Left renal cortex interstitium (tissue), 4 donors: ENCODE measurements around the gene PCDHGA12. TPM values are rescaled to one million over a fixed set of nuclear protein-coding genes. Genes with fewer than 3 reads are reported as not detected.
A peak's percentile ranks its signal among the peaks of the same experiment; 100 is the strongest.

Source experiments
- DNase-seq, 4 donors: peaks; one replicate each; pipeline ENCODE4 v3.0.0-alpha.2; 2013; ENCODE audit warnings: low read depth in 4 of 4, low spot score in 2 of 4, missing footprints in 1 of 4
- polyA plus RNA-seq, 4 donors: library from polyadenylated mRNA; unstranded; fragments of 120-200 nt; gene quantifications; one replicate each; pipeline ENCODE4 v1.2.1, GENCODE V29; 2013; ENCODE audit not compliant: insufficient read length in 4 of 4

The PCDHGA12 gene
- polyA plus RNA-seq, 4 donors: 1.1 to 2.4 (median 1.5) TPM

- DNase-seq: no peak
Measured at GRCh38 chr5:141439411-141440141, 9.3 kb downstream of the PCDHGA12 start.

DNA sequence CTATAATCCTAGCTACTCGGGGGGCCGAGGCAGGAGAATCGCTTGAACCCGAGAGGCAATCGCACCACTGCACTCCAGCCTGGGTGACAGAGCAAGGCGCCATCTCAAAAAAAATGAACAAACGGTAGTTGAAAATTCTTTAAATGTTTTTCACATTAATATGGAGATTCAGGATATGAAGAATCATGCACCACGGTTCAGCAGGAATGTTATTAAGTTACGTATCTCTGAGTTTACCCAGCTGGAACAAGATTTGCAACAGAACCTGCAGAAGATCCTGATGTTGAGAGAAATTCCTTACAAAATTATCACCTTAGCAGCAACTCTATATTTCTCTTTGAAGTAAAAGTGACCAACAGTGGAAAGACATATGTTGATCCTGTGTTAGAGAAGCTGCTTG lies 10.0 kb downstream of the PCDHGA12 start:
- DNase-seq: no peak

DNA sequence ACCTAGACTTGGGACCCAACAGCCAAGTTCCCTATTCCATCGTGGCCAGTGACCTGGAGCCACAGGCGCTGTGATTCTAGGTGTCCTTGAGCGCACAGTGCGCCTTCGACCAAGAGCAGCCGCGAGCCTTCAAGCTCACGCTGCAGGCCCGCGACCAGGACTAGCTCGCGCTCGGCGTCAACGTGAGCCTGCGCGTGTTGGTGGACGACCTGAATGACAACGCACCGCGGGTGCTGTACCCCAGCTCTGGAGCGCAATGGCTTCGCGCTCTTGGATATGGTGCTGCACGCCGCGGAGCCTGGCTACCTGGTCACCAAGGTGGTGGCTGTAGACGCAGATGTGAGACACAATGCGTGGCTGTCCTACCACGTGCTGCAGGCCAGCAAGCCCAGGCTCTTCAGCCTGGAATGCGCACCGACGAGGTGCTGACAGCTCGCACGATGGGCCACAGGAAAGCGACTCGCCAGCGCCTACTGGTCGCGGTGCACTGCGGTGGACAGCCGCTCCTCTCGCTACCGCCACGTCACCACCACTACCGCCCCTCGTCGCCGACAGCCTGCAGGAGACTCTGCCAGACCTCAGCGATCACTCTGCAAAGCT lies 11.4 kb downstream of the PCDHGA12 start:
- no peak for DNase-seq

- DNase-seq: no peak
Measured at GRCh38 chr5:141465351-141465750, 35.0 kb downstream of the PCDHGA12 start.

GRCh38 chr5:141475625-141476131 lies 45.4 kb downstream of the PCDHGA12 start, which contains the start of gene PCDHGC3:
TSS of gene PCDHGC3 (plus strand) at chr5:141475966. CDS start at chr5:141476117, 151 bp downstream.
- DNase-seq: peak in 3 of 4 donors; percentile 84 to 90 (median 88)

GRCh38 chr5:141476132-141476911 lies 46.0 kb downstream of the PCDHGA12 start:
- peak in 2 of 4 donors; percentile 82 for DNase-seq

- no peak for DNase-seq
Measured at GRCh38 chr5:141477044-141477575, 46.8 kb downstream of the PCDHGA12 start.

GRCh38 chr5:141477815-141478214 lies 47.5 kb downstream of the PCDHGA12 start:
- DNase-seq: no peak

- no peak for DNase-seq
Measured at GRCh38 chr5:141478321-141478945, 48.1 kb downstream of the PCDHGA12 start.

- DNase-seq: no peak
Measured at GRCh38 chr5:141479776-141480175, 49.5 kb downstream of the PCDHGA12 start.

Other genes starting within 250 kb of the PCDHGA12 start
- gene PCDHB16, start 248.1 kb upstream of the PCDHGA12 start, polyA plus RNA-seq: 1 to 10 TPM; 4.4 to 8.8 (median 7.3) TPM
- 1 to 10 TPM; 3.5 to 4.4 (median 4.1) TPM for gene PCDHB9, start 243.3 kb upstream of the PCDHGA12 start, polyA plus RNA-seq
- 1 to 10 TPM; 5.5 to 9.8 (median 6.6) TPM for gene PCDHB10, start 238.2 kb upstream of the PCDHGA12 start, polyA plus RNA-seq
- gene PCDHB11, start 230.9 kb upstream of the PCDHGA12 start, polyA plus RNA-seq: 1 to 10 TPM; 4.9 to 6.0 (median 5.6) TPM
- gene PCDHB12, start 221.8 kb upstream of the PCDHGA12 start, polyA plus RNA-seq: 1 to 10 TPM; 4.7 to 6.3 (median 5.5) TPM
- 1 to 10 TPM; 5.0 to 7.6 (median 5.4) TPM for gene PCDHB13, start 216.6 kb upstream of the PCDHGA12 start, polyA plus RNA-seq
- 10 to 100 TPM in 2 of 4 donors, 1 to 10 TPM in 2; 8.8 to 10.2 (median 9.8) TPM for gene PCDHB14, start 207.2 kb upstream of the PCDHGA12 start, polyA plus RNA-seq
- 10 to 100 TPM; 11.1 to 16.0 (median 15.0) TPM for gene PCDHB15, start 185.1 kb upstream of the PCDHGA12 start, polyA plus RNA-seq
- gene SLC25A2, start 126.5 kb upstream of the PCDHGA12 start, polyA plus RNA-seq: under 1 TPM in 1 of 4 donors, not detected in 3; 0.14 TPM
- gene TAF7, start 109.7 kb upstream of the PCDHGA12 start, polyA plus RNA-seq: 100 to 1,000 TPM; 135 to 190 (median 151) TPM
- 1 to 10 TPM in 3 of 4 donors, under 1 TPM in 1; 0.93 to 1.0 (median 1.0) TPM for gene PCDHGA1, start 100.0 kb upstream of the PCDHGA12 start, polyA plus RNA-seq
- gene PCDHGA2, start 91.7 kb upstream of the PCDHGA12 start, polyA plus RNA-seq: 1 to 10 TPM; 4.8 to 8.4 (median 7.6) TPM
- 1 to 10 TPM; 1.6 to 4.1 (median 3.0) TPM for gene PCDHGA3, start 86.7 kb upstream of the PCDHGA12 start, polyA plus RNA-seq
- 1 to 10 TPM; 1.6 to 2.2 (median 1.8) TPM for gene PCDHGB1, start 80.4 kb upstream of the PCDHGA12 start, polyA plus RNA-seq
- 1 to 10 TPM; 2.1 to 3.0 (median 2.5) TPM for gene PCDHGA4, start 75.5 kb upstream of the PCDHGA12 start, polyA plus RNA-seq
- 1 to 10 TPM; 3.2 to 4.9 (median 3.8) TPM for gene PCDHGB2, start 70.5 kb upstream of the PCDHGA12 start, polyA plus RNA-seq
- gene PCDHGA5, start 66.3 kb upstream of the PCDHGA12 start, polyA plus RNA-seq: 1 to 10 TPM; 2.5 to 3.0 (median 2.8) TPM
- 1 to 10 TPM; 1.9 to 2.9 (median 2.2) TPM for gene PCDHGB3, start 60.3 kb upstream of the PCDHGA12 start, polyA plus RNA-seq
- 1 to 10 TPM; 5.7 to 8.9 (median 7.1) TPM for gene PCDHGA6, start 56.6 kb upstream of the PCDHGA12 start, polyA plus RNA-seq
- gene PCDHGA7, start 47.8 kb upstream of the PCDHGA12 start, polyA plus RNA-seq: 1 to 10 TPM; 2.0 to 2.6 (median 2.3) TPM
- gene PCDHGB4, start 42.8 kb upstream of the PCDHGA12 start, polyA plus RNA-seq: 1 to 10 TPM; 4.4 to 6.1 (median 5.8) TPM
- gene PCDHGA8, start 37.9 kb upstream of the PCDHGA12 start, polyA plus RNA-seq: under 1 TPM; 0.46 to 0.55 (median 0.51) TPM
- gene PCDHGB5, start 32.6 kb upstream of the PCDHGA12 start, polyA plus RNA-seq: 10 to 100 TPM in 2 of 4 donors, 1 to 10 TPM in 2; 8.8 to 10.6 (median 10.0) TPM
- 1 to 10 TPM; 5.0 to 6.4 (median 5.3) TPM for gene PCDHGA9, start 27.7 kb upstream of the PCDHGA12 start, polyA plus RNA-seq
- gene PCDHGB6, start 22.5 kb upstream of the PCDHGA12 start, polyA plus RNA-seq: 1 to 10 TPM; 6.3 to 7.9 (median 7.4) TPM
- 1 to 10 TPM; 3.1 to 3.8 (median 3.6) TPM for gene PCDHGA10, start 17.5 kb upstream of the PCDHGA12 start, polyA plus RNA-seq
- gene PCDHGB7, start 12.8 kb upstream of the PCDHGA12 start, polyA plus RNA-seq: 10 to 100 TPM; 14.0 to 17.5 (median 14.3) TPM
- 1 to 10 TPM; 4.6 to 5.6 (median 5.1) TPM for gene PCDHGA11, start 9.5 kb upstream of the PCDHGA12 start, polyA plus RNA-seq
- 100 to 1,000 TPM in 3 of 4 donors, 10 to 100 TPM in 1; 88.8 to 152 (median 118) TPM for gene PCDHGC3, start 45.5 kb downstream of the PCDHGA12 start, polyA plus RNA-seq
- gene PCDHGC4, start 54.5 kb downstream of the PCDHGA12 start, polyA plus RNA-seq: 1 to 10 TPM; 2.8 to 4.1 (median 3.0) TPM
- gene PCDHGC5, start 58.6 kb downstream of the PCDHGA12 start, polyA plus RNA-seq: 1 to 10 TPM in 1 of 4 donors, under 1 TPM in 3; 0.22 to 1.1 (median 0.55) TPM
- gene DIAPH1, start 188.5 kb downstream of the PCDHGA12 start, polyA plus RNA-seq: 10 to 100 TPM; 63.1 to 75.5 (median 68.4) TPM
- gene HDAC3, start 206.3 kb downstream of the PCDHGA12 start, polyA plus RNA-seq: 100 to 1,000 TPM in 2 of 4 donors, 10 to 100 TPM in 2; 82.6 to 125 (median 106) TPM
- 1 to 10 TPM in 2 of 4 donors, under 1 TPM in 2; 0.55 to 2.0 (median 1.2) TPM for gene RELL2, start 206.5 kb downstream of the PCDHGA12 start, polyA plus RNA-seq
- gene FCHSD1, start 220.9 kb downstream of the PCDHGA12 start, polyA plus RNA-seq: 10 to 100 TPM in 3 of 4 donors, 1 to 10 TPM in 1; 9.5 to 20.2 (median 14.6) TPM